ENCODE measurements around the gene NNMT.

Gene NNMT

DNA sequence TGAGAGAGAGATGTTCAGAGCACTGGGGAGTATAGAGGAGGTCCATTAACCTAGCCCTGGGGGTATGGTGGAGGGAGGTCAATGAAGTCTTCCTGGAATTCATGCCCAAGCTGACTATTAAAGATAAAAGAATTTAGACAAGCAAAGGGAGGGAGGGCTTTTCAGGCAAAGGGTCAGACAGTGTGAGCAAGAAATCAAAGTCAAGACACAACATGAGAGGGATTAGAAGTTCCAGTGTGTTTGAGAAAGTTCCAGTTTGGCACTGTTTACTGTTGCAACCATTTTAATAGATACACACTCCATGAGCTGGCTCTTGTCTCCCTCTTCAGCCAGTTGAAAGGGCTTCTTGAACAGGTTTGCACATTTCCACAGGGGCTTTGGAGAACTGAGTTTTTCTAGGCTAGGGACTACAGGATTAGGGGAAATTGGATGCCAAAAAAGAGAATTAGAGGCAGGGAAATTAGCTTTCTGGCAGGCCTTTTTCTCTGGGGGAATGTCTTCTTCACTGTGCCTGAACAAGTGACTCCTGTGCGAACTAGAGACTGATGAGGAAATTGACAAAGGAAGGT is 14.7 kb upstream of the NNMT start:
- Mint-ChIP-seq H3K9me3 (no peaks in the 10 kb centered on the region), H3K27me3 (peaks cover 65% of the 10 kb centered on the region), H3K36me3 (ENCODE audit: insufficient read depth) (no peaks in the 10 kb centered on the region), H3K4me3 (no peak overlapping the region), H3K4me1 (no peaks in the 10 kb centered on the region), H3K27ac (ENCODE audit: low read depth) (no peak overlapping the region)
- DNase-seq (ENCODE audit: low spot score in 2 of 2) (no peak), ATAC-seq (replicated peaks; ENCODE audit: extremely low read depth, poor library complexity, severe bottlenecking) (no peak)

DNA sequence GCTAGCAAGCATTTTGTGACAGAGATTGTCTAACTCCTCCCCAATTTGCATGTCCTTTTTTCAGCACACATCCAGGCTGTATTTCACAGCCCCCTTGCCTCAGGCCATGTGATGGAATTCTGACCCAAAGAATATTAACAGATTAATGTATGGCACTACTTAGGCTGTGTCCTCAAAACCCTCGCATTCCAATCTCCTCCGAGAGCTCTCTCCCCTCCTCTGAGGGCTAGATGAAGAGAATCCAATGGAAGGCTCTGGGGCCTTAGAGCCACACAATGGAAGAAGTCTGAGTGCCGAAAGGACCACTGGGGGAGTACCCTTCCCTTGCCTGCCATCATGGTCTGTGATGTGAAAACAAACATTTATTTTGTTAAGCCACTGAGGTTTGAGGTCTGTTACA is 13.7 kb upstream of the NNMT start:
- H3K27ac Mint-ChIP-seq (ENCODE audit: low read depth): no peak overlapping the region
- H3K9me3 Mint-ChIP-seq: no peaks in the 10 kb centered on the region
- peaks cover 55% of the 10 kb centered on the region for H3K27me3 Mint-ChIP-seq
- H3K36me3 Mint-ChIP-seq (ENCODE audit: insufficient read depth): no peaks in the 10 kb centered on the region
- no peak for DNase-seq (ENCODE audit: low spot score in 2 of 2)
- H3K4me1 Mint-ChIP-seq: no peaks in the 10 kb centered on the region
- no peak for ATAC-seq (replicated peaks; ENCODE audit: extremely low read depth, poor library complexity, severe bottlenecking)
- no peak overlapping the region for H3K4me3 Mint-ChIP-seq

DNA sequence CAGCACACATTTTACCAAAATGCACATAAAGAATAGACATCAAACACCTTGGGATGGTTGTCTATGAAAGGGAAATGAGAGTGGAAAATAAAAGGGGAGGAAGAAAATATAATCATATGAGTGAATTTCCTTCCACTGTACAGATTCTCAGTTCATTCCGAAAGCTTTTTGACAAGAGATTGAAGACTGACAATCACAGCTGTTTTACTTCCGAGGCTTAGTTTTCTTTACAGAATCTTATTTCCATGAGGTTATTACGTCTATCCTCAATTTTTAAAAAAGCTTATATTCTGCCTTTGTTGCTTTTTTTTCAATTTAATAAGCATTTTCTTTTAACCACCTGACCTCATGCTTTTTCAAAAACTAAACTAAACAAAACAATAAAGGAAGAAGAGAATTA is 12.8 kb upstream of the NNMT start:
- Mint-ChIP-seq H3K27me3 (peaks cover 45% of the 10 kb centered on the region), H3K9me3 (no peaks in the 10 kb centered on the region), H3K4me3 (no peak overlapping the region), H3K4me1 (no peaks in the 10 kb centered on the region), H3K36me3 (ENCODE audit: insufficient read depth) (no peaks in the 10 kb centered on the region), H3K27ac (ENCODE audit: low read depth) (no peak overlapping the region)
- DNase-seq (ENCODE audit: low spot score in 2 of 2) (no peak), ATAC-seq (replicated peaks; ENCODE audit: extremely low read depth, poor library complexity, severe bottlenecking) (no peak)

DNA sequence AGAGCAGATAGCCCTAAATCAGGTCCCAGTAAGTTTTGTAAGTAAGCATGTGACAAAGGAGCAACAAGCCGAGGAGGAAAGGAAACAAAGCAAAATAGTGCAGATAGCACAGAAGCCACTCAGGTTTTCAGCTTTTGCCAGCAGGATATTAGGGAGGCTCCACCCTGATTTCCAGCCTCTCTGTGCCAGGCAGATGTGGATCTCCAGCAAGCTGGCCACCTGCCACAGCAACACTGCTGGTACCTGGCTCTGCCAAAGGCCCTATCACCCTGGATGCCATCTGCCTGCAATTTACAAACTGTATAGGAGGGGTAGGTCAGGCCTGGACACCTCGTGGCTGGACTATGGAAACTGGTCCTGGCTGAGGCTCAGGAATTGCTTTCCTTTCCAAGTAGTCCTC is 12.2 kb upstream of the NNMT start:
- no peak overlapping the region for H3K4me3 Mint-ChIP-seq
- no peak for DNase-seq (ENCODE audit: low spot score in 2 of 2)
- no peaks in the 10 kb centered on the region for H3K36me3 Mint-ChIP-seq (ENCODE audit: insufficient read depth)
- no peaks in the 10 kb centered on the region for H3K9me3 Mint-ChIP-seq
- no peak for ATAC-seq (replicated peaks; ENCODE audit: extremely low read depth, poor library complexity, severe bottlenecking)
- H3K27ac Mint-ChIP-seq (ENCODE audit: low read depth): no peak overlapping the region
- H3K4me1 Mint-ChIP-seq: no peaks in the 10 kb centered on the region
- H3K27me3 Mint-ChIP-seq: peaks cover 39% of the 10 kb centered on the region

DNA sequence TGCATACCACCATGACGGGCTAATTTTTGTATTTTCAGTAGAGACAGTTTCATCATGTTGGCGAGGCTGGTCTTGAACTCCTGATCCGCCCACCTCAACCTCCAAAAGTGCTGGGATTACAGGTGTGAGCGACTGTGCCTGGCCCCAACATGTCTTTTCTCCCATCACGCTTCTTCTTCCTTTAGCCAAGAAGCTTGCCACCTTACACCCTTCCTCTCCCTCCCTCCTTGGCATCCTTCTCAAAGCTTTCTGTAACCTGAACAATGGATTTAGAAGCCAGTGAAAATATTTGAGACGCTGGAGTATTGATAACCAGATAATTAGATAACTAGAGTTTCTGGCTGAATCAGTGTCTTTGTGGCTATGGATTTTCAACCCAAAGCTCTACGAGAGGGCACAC is 11.3 kb upstream of the NNMT start:
- DNase-seq (ENCODE audit: low spot score in 2 of 2) (no peak), ATAC-seq (replicated peaks; ENCODE audit: extremely low read depth, poor library complexity, severe bottlenecking) (no peak)
- Mint-ChIP-seq H3K36me3 (ENCODE audit: insufficient read depth) (no peaks in the 10 kb centered on the region), H3K4me3 (no peak overlapping the region), H3K9me3 (no peaks in the 10 kb centered on the region), H3K4me1 (no peaks in the 10 kb centered on the region), H3K27ac (ENCODE audit: low read depth) (no peak overlapping the region), H3K27me3 (peaks cover 30% of the 10 kb centered on the region)

DNA sequence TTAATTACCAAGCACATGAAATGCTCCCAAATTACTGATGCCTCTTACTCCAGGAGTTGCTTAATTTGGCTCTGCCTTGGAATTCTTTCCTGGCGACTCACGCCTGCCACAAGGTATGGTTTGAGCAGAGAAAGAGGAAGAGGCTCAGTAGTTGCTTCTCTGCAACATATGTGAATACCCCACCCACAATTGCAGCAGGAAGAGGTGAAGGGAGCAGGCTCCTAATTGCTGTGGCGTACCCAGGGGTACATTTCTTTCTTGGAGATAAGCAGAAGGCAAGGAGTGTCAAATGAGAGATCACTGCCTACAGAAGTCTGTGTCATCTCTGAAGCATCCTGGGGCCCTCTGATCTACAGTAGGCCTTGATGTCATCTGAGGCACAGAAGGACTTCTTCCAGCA is 10.6 kb upstream of the NNMT start:
- DNase-seq (ENCODE audit: low spot score in 2 of 2) (no peak), ATAC-seq (replicated peaks; ENCODE audit: extremely low read depth, poor library complexity, severe bottlenecking) (no peak)
- Mint-ChIP-seq H3K27me3 (peaks cover 30% of the 10 kb centered on the region), H3K9me3 (no peaks in the 10 kb centered on the region), H3K4me1 (no peaks in the 10 kb centered on the region), H3K4me3 (no peak overlapping the region), H3K27ac (ENCODE audit: low read depth) (no peak overlapping the region), H3K36me3 (ENCODE audit: insufficient read depth) (no peaks in the 10 kb centered on the region)

DNA sequence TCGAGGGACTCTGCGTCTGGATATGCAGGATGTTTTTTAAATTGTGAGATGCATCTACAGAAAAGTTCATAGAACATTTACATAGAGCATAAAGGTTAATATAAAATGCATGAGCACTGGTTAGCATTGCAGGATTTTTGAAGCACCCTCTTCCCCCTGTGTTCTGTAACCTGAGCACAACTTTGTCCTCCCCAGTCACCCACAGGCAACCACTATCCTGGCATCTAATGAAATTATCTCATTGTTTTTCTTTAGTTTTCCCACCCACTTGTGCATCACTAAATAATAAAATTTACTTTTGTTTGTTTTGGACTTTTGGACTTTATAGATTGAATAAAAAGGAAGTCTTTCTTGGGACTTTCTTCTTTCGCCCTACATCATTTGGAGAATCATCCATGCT is 10.0 kb upstream of the NNMT start:
- ATAC-seq (replicated peaks; ENCODE audit: extremely low read depth, poor library complexity, severe bottlenecking): no peak
- H3K27me3 Mint-ChIP-seq: peaks cover 31% of the 10 kb centered on the region
- no peak overlapping the region for H3K27ac Mint-ChIP-seq (ENCODE audit: low read depth)
- no peaks in the 10 kb centered on the region for H3K36me3 Mint-ChIP-seq (ENCODE audit: insufficient read depth)
- DNase-seq (ENCODE audit: low spot score in 2 of 2): no peak
- H3K4me3 Mint-ChIP-seq: no peak overlapping the region
- no peaks in the 10 kb centered on the region for H3K9me3 Mint-ChIP-seq
- H3K4me1 Mint-ChIP-seq: no peaks in the 10 kb centered on the region

DNA sequence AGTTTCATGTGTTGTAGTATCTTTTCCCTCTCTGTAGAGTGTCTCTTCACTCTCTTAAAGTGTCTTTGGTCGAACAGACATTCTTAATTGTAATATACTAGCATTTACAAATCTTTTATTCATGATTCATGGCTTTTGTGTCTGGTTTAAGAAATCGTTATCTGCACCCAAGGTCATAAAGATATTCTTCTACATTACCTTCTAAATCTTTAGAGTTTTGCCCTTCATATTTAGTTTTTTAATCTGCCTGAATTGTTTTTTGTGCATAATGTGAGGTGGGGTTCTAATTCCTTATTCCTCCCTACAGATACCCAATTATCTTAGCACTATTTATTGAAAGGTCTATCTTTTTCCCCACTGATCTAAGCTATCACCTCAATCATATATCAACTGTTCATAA is 9.0 kb upstream of the NNMT start:
- Mint-ChIP-seq H3K4me1 (no peaks in the 10 kb centered on the region), H3K9me3 (no peaks in the 10 kb centered on the region), H3K27me3 (peaks cover 30% of the 10 kb centered on the region), H3K36me3 (ENCODE audit: insufficient read depth) (no peaks in the 10 kb centered on the region), H3K4me3 (no peak overlapping the region), H3K27ac (ENCODE audit: low read depth) (no peak overlapping the region)
- ATAC-seq (replicated peaks; ENCODE audit: extremely low read depth, poor library complexity, severe bottlenecking): no peak
- DNase-seq (ENCODE audit: low spot score in 2 of 2): no peak

DNA sequence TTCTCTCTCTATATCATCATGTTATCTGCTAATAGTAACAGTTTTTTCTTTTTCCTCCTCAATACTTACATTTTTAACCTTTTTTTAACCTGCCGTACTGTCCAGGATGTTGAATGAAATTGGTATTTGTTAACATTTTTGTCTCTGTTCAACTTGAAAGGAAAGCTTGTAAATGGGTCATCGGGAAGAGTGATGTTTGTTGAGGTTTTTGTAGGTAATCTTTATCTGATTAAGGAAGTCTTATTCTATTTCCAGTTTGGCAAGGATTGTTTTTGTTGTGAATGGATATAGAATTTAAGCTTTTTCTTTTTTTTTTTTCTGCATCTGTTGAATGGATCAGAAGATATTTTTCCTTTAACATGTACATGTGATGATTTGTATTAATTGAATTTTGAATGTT is 8.1 kb upstream of the NNMT start:
- Mint-ChIP-seq H3K27ac (ENCODE audit: low read depth) (no peak overlapping the region), H3K9me3 (no peaks in the 10 kb centered on the region), H3K4me3 (no peak overlapping the region), H3K27me3 (peaks cover 38% of the 10 kb centered on the region), H3K4me1 (no peaks in the 10 kb centered on the region), H3K36me3 (ENCODE audit: insufficient read depth) (no peaks in the 10 kb centered on the region)
- ATAC-seq (replicated peaks; ENCODE audit: extremely low read depth, poor library complexity, severe bottlenecking) (no peak), DNase-seq (ENCODE audit: low spot score in 2 of 2) (no peak)

DNA sequence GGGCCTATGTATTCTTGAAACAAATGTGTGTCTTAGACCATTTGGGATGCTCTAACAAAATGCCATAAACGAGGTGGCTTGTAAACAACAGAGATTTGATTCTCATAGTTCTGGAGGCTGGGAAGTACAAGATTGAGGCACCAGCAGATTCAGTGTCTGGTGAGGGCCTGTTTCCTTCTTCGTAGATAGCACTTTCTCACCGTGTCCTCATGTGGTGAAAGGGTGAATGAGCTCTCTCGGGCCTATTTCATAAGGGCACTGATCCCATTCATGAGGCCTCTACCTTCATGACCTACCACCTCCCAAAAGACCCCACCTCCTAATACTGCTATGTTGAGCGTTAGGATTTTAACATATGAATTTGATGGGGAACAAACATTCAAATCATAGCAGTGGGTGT is 6.4 kb upstream of the NNMT start:
- DNase-seq (ENCODE audit: low spot score in 2 of 2) (no peak), ATAC-seq (replicated peaks; ENCODE audit: extremely low read depth, poor library complexity, severe bottlenecking) (no peak)
- Mint-ChIP-seq H3K36me3 (ENCODE audit: insufficient read depth) (no peaks in the 10 kb centered on the region), H3K27me3 (peaks cover 38% of the 10 kb centered on the region), H3K27ac (ENCODE audit: low read depth) (no peak overlapping the region), H3K9me3 (no peaks in the 10 kb centered on the region), H3K4me1 (no peaks in the 10 kb centered on the region), H3K4me3 (no peak overlapping the region)

DNA sequence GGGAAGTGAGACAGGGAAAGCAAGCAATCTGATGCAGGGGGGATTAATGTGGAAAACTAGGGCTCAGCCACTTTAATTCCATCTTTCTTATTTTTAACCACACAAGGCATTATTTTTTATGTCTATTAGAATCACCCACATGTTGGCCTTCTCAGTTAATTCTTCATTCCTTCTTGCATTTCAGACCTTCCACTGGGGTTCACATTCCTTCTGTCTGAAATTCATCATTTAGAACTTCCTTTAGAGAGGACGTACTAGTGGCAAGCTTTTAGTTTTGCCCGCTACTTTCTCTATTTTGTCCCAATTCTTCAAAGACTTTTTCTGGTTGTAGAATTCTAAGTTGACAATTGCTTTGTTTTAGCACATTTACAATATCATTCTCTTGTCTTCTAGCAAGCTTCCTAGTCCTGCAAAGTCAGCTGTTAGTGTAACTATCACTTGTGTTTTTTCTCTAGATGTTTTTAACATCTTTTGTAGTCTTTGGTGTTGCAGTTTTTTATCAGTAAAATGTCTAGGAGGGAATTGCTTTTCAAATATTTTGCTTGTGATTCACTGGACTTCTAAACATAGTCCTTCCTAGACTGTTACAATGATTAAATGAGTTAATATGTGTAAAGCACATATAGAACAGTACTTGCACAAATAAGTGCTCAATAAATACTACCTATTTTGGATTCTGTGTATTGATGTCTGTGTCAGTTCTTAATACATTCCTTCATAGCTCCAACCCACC is 5.5 kb upstream of the NNMT start:
- H3K9me3 Mint-ChIP-seq: no peaks in the 10 kb centered on the region
- peaks cover 39% of the 10 kb centered on the region for H3K27me3 Mint-ChIP-seq
- DNase-seq (ENCODE audit: low spot score in 2 of 2) (no peak), ATAC-seq (replicated peaks; ENCODE audit: extremely low read depth, poor library complexity, severe bottlenecking) (no peak)
- H3K36me3 Mint-ChIP-seq (ENCODE audit: insufficient read depth): no peaks in the 10 kb centered on the region
- no peak overlapping the region for H3K27ac Mint-ChIP-seq (ENCODE audit: low read depth)
- H3K4me3 Mint-ChIP-seq: no peak overlapping the region
- H3K4me1 Mint-ChIP-seq: no peaks in the 10 kb centered on the region

DNA sequence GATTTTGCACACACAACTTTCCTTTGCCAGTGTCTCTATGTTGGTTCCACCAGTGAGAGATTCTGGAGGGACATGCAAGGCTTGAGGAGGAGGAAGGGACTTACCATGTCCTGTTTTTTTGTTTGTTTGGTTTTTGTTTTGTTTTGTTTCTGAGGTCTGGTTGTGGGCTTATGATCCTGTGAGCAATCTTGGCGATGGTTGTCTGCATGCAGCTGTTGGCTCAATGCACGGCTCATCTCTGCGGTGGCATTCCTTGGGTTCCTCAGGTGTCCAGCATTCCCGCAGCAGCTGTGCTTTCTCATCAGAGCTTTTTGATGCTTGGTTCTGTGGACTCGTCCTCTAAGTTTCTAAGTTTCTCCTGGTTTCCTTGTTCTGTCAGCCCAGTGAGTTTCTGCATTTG is 4.8 kb upstream of the NNMT start:
- DNase-seq (ENCODE audit: low spot score in 2 of 2) (no peak), ATAC-seq (replicated peaks; ENCODE audit: extremely low read depth, poor library complexity, severe bottlenecking) (no peak)
- no peaks in the 10 kb centered on the region for H3K9me3 Mint-ChIP-seq
- H3K27ac Mint-ChIP-seq (ENCODE audit: low read depth): no peak overlapping the region
- H3K27me3 Mint-ChIP-seq: peaks cover 46% of the 10 kb centered on the region
- no peak overlapping the region for H3K4me3 Mint-ChIP-seq
- no peaks in the 10 kb centered on the region for H3K4me1 Mint-ChIP-seq
- H3K36me3 Mint-ChIP-seq (ENCODE audit: insufficient read depth): no peaks in the 10 kb centered on the region

DNA sequence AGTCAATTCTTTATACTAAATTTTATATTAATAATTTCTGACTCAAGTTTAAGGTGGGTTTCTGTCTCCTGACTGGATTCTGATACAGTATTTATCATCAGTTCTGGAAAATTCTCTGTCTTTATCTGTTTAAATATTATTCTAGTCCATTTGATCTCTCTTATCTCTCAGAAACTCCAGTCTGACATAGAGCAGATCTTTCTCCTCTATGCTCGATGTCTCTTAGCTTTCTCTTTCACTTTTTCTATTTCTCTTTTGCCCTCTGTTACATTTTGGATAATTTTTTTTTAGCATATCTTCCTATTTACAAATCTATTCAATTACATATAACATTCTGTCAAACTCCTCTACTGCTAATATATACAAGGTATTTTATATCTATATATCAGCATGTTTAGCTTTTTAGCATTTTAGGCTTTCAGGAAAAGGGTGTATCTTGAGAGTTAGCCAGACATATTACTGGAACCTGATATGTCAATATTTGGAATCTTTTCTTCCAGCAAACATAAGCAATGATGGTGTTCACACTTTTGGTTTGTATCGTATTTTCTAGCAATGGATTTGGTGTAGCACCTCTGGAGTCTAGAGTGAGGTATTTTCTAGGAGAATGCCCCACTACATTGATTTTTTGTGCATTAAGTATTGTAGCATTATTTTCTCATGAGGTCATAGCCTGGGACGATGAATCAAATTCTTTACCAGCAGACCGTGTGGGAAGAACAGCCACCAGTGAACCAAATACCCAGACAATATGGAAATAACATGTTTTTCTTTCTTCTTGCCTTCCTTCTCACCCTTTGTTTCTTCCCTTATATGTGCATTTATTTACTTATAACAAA is 4.1 kb upstream of the NNMT start:
- H3K27me3 Mint-ChIP-seq: peaks cover 47% of the 10 kb centered on the region
- ATAC-seq (replicated peaks; ENCODE audit: extremely low read depth, poor library complexity, severe bottlenecking) (no peak), DNase-seq (ENCODE audit: low spot score in 2 of 2) (no peak)
- H3K27ac Mint-ChIP-seq (ENCODE audit: low read depth): no peak overlapping the region
- H3K4me3 Mint-ChIP-seq: no peak overlapping the region
- H3K4me1 Mint-ChIP-seq: no peaks in the 10 kb centered on the region
- no peaks in the 10 kb centered on the region for H3K36me3 Mint-ChIP-seq (ENCODE audit: insufficient read depth)
- no peaks in the 10 kb centered on the region for H3K9me3 Mint-ChIP-seq
